HG03097 (cell line): Measurements from ENCODE around the gene CSH2.
"Not testable (repeated sequence)": the region's sequence is repeated elsewhere in the genome, so short reads cannot be mapped to it uniquely, and the experiment has no call there.

Source experiments
- ATAC-seq: cut with Tn5 transposase; IDR thresholded peaks from one replicate; pipeline ENCODE4 v1.9.1; 2021; ENCODE audit not compliant: unreplicated experiment, low FRiP score

The CSH2 gene

DNA sequence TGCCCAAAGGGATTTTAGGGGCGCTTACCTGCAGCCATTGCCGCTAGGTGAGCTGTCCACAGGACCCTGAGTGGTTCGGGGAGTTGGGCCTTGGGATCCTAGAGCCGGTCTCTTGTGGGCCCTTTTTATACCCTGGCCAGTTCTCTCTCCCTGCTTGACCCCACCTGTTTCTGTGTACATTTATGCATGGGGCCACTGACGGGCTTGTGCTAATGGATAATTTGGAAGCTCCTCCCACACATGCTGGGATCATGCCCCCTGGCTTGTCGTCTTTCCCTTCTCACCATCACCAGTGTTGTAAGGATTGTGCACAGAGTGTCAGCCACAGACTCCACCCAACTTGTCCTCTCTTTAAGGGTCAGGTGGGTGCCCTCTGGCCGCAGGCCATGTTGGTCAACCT, at the start of gene CSH2:
TSS of gene CSH2 (minus strand) at position 101 of the 400 bp plus-strand sequence. CDS start at position 38, 63 bp downstream.
- not testable (repeated sequence) for ATAC-seq

DNA sequence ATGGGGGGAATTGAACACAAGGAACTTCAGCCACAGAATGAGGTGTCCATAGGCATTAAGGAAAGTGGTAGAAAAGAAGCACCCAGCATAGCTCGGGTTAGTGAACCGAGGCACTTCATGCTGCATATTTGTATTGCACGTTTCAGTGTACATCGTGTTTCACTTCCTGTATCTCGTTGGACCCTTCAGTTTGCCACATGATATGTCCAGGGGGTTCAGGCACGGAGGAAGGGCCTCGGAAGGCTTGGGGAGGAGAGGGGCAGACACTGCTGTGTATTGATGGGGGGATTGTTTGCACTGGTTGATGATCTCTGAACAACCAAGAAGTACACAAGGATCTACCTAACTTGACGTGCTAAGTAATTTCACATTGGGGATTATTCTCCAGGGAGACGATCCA, 48.9 kb upstream of the CSH2 start:
- not testable (repeated sequence) for ATAC-seq

DNA sequence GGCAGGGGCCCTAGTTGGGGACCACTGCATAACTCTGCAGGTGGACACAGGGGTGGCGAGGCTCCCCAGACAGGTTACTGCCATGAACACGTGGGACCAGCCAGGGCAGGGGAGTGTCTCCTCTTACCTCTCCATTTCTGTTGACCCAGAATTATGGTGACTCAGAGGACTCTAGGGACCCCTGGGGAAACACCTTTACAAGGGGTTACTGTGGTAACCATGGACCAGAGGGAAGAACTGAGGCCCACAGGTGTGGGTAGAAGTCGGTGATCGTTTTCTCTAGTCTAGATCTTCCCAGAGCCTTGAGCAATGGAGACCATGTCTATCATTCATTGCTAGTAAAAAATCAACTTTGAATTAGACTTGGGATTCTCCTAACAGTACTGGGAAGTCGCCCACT, 47.3 kb upstream of the CSH2 start:
- ATAC-seq = not testable (repeated sequence)

DNA sequence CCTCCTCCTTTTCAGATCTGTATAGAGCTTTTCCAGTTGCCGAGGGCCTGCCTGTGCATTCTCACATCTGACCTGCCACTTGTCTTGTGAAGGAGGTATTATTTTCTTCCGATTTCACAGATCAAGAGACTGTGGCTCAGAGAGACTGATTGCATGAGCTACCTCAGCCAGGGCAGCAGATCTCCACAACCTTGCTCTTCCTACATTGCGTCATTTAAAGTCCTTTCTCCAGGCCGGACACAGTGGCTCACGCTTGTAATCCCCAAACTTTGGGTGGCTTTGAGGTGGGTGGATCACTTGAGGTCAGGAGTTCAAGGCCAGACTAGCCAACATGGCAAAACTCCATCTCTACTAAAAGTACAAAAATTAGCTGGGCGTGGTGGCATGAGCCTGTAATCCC, 46.6 kb upstream of the CSH2 start:
- ATAC-seq = not testable (repeated sequence)

DNA sequence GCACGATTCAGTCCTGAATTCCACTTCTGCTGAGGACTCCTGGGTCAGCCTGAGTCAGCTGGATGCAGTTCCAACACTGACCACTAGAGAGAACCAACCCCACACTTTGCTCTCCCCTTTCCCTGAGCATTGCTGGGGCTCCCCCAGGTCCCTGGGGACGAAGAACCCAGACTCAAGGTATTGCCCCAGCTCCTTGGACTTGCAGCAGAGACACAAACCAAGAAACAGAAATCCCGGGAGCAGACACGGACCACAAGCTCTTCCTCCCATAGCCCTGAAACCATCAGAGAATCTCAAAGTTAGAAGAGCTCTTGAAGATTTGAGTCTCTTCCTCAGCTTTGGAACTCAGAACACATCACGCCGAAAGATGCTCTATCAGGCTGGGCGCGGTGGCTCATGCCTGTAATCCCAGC, 45.8 kb upstream of the CSH2 start:
- no peak for ATAC-seq

DNA sequence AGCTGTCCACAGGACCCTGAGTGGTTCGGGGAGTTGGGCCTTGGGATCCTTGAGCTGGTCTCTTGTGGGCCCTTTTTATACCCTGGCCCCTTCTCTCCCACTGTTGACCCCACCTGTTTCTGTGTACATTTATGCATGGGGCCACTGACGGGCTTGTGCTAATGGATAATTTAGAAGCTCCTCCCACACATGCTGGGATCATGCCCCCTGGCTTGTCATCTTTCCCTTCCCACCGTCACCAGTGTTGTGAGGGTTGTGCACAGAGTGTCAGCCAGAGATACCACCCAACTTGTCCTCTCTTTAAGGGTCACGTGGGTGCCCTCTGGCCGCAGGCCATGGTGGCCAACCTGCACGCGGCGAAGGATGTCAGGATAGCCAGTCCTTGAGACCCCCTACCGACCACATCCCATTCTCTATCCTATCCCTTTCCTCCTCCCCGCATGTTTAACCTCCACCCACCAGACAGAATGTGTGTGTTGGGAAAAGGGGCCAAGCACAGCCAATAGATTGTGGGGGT, 45.4 kb upstream of the CSH2 start, which contains the start of gene GH1:
TSS of gene GH1 (minus strand) at position 51 of the 517 bp plus-strand sequence. CDS start 63 bp downstream, outside the sequence.
- ATAC-seq = not testable (repeated sequence)

DNA sequence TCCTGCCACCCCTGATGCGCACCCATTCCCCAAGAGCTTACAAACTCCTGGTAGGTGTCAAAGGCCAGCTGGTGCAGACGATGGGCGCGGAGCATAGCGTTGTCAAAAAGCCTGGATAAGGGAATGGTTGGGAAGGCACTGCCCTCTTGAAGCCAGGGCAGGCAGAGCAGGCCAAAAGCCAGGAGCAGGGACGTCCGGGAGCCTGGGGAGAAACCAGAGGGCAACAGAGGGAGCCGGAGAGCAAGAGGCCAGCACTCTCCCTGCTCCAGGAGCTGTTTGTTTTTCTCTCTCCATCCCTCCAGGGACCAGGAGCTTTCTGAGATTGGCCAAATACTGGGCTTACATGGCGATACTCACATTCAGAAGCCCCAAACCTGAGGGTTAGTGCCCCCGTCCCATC, 44.8 kb upstream of the CSH2 start:
- no peak for ATAC-seq

DNA sequence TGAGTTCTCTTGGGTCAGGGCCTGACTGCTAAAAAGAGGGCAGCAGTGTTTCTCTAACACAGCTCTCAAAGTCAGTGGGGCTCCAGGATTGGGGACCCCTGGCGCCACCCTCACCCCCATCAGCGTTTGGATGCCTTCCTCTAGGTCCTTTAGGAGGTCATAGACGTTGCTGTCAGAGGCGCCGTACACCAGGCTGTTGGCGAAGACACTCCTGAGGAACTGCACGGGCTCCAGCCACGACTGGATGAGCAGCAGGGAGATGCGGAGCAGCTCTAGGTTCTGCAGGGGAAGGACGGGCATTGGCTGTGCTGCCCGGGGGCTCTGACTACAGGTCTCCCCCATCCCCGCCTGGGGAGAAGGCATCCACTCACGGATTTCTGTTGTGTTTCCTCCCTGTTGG, 44.2 kb upstream of the CSH2 start:
- ATAC-seq = no peak

DNA sequence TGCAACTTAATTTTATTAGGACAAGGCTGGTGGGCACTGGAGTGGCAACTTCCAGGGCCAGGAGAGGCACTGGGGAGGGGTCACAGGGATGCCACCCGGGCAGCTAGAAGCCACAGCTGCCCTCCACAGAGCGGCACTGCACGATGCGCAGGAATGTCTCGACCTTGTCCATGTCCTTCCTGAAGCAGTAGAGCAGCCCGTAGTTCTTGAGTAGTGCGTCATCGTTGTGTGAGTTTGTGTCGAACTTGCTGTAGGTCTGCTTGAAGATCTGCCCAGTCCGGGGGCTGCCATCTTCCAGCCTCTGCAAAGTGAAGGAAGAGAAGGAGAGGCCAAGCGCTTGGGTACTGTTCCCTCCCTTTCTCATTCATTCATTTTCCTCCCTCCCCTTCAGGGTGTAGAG, 43.7 kb upstream of the CSH2 start:
- not testable (repeated sequence) for ATAC-seq

DNA sequence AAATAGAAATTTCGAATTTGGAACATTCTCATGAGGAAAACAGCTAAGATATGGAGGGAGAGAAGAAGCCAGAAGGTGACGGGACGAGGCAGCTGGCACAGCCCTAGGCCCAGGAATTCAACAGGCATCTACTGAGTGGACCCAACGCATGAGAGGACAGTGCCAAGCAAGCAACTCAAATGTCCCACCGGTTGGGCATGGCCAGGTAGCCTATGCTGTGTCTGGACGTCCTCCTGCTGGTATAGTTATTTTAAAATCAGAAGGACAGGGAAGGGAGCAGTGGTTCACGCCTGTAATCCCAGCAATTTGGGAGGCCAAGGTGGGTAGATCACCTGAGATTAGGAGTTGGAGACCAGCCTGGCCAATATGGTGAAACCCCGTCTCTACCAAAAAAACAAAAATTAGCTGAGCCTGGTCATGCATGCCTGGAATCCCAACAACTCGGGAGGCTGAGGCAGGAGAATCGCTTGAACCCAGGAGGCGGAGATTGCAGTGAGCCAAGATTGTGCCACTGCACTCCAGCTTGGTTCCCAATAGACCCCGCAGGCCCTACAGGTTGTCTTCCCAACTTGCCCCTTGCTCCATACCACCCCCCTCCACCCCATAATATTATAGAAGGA, 43.2 kb upstream of the CSH2 start:
- ATAC-seq = no peak

DNA sequence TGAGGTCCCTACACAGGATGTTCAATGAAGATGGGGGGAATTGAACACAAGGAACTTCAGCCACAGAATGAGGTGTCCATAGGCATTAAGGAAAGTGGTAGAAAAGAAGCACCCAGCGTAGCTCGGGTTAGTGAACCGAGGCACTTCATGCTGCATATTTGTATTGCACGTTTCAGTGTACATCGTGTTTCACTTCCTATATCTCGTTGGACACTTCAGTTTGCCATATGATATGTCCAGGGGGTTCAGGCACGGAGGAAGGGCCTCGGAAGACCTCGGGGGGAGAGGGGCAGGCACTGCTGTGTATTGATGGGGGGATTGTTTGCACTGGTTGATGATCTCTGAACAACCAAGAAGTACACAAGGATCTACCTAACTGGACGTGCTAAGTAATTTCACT, 42.3 kb upstream of the CSH2 start:
- ATAC-seq = not testable (repeated sequence)

DNA sequence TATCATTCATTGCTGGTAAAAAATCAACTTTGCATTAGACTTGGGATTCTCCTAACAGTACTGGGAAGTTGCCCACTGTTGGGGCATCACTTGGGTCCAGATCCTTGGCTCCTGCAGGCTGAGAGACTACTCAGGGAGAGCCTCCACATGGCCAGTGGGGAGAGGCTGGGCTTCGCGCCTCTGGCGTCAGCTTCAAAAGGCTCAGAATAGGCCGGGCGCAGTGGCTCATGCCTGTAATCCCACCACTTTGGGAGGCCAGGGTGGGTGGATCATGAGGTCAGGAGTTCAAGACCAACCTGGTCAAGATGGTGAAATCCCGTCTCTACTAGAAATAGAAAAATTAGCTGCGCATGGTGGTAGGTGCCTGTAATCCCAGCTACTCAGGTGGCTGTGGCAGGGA, 41.0 kb upstream of the CSH2 start:
- no peak for ATAC-seq

DNA sequence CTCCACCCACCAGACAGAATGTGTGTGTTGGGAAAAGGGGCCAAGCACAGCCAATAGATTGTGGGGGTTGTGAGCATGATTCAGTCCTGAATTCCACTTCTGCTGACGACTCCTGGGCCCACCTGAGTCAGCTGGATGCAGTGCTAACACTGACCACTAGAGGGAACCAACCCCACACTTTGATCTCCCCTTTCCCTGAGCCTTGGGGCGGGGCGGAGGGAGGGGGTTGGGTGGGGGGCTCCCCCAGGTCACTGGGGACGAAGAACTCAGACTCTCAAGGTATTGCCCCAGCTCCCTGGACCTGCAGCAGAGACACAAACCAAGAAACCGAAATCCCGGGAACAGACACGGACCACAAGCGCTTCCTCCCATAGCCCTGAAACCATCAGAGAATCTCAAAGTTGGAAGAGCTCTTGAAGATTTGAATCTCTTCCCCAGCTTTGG, 38.2 kb upstream of the CSH2 start:
- no peak for ATAC-seq

DNA sequence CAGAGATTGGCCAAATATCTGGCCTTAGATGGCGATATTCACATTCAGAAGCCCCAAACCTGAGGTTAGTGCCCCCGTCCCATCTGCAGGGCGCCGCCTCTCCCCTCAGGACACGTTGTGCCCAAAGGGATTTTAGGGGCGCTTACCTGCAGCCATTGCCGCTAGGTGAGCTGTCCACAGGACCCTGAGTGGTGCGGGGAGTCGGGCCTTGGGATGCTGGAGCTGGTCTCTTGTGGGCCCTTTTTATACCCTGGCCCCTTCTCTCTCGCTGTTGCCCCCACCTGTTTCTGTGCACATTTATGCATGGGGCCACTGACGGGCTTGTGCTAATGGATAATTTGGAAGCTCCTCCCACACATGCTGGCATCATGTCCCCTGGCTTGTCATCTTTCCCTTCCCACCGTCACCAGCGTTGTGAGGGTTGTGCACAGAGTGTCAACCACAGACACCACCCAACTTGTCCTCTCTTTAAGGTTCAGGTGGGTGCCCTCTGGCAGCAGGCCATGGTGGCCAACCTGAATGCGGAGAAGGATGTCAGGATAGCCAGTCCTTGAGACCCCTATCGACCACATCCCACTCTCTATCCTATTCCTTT, 37.7 kb upstream of the CSH2 start, which contains the start of gene CSHL1:
TSS of gene CSHL1 (minus strand) at position 218 of the 595 bp plus-strand sequence. CDS start at position 156, 62 bp downstream.
- ATAC-seq = no peak

DNA sequence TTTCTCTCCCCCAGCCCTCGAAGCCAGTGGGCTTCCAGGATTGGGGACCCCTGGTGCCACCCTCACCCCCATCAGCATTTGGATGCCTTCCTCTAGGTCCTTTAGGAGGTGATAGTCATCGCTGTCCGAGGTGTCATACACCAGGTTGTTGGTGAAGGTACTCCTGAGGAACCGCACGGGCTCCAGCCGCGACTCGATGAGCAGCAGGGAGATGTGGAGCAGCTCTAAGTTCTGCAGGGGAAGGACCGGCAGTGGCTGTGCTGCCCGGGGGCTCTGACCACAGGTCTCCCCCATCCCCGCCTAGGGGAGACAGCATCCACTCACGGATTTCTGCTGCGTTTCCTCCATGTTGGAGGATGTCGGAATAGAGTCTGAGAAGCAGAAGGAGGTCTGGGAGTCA, 36.6 kb upstream of the CSH2 start:
- ATAC-seq = no peak

DNA sequence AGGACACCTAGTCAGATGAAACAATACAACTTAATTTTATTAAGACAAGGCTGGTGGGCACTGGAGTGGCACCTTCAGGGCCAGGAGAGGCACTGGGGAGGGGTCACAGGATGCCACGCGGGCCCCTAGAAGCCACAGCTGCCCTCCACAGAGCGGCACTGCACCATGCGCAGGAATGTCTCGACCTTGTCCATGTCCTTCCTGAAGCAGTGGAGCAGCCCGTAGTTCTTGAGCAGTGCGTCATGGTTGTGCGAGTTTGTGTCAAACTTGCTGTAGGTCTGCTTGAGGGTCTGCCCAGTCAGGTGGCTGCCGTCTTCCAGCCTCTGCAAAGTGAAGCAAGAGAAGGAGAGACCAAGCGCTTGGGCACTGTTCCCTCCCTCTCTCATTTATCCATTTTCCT, 36.1 kb upstream of the CSH2 start:
- not testable (repeated sequence) for ATAC-seq

DNA sequence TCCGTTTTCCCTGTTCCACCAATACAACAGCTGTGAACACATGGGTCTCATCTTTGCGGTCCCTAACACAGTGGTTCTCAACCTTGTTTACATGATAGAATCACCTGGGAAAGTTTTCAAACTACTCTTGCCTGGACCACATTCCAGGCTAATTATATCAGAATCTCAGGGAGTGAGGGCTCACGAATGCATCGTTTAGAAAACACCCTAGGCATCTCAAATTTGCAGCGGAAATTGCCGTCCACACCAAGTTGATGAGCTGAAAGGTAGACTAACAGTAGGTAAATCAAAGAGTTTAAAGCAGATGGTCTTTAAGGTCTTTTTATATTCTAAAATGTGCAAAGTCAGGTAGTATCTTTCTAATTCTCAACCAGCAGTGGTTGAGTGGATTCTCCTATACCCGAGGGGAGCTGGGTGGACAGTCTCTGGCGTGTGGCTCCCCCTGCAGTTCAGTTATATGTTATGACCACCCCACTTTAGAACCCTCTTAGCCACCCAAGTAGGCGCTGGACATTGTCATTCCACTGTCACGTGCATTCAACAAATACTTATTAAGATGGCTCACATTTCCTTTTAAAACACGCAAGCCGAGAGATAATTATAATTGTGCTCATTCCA, 33.8 kb upstream of the CSH2 start:
- not testable (repeated sequence) for ATAC-seq

DNA sequence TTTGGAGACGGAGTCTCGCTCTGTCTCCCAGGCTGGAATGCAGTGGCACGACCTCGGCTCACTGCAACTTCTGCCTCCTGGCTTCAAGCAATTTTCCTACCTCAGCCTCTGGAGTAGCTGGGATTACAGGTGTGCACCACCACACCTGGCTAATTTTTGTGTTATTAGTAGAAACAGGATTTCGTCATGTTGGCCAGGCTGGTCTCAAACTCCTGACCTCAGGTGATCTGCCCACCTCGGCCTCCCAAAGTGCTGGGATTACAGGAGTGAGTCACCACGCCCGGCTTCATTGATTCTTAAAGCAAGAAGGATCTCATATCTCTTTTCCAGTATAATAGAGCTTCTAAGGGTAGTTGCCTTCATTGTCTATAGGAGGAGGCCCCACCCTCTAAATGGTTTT, 31.3 kb upstream of the CSH2 start:
- not testable (repeated sequence) for ATAC-seq

DNA sequence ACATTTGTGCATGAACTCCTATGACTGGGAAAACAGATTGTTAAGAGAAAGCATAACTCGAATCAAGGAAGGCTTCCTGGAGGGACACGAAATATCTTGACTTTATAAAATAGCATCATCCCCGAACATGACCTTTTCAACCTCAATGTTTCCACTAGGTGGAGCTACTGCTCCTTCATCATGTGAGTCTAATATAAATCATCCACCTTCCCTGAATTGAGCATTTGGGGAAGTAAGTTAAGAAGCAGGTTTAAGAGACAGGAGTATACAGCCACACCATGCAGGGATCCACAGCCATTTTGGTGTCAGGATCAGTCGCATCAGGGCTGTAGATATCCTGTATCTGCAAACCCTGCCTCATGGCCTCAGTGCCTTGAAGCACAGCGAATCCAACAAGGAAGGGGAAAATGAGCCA, 30.3 kb upstream of the CSH2 start:
- ATAC-seq = not testable (repeated sequence)

DNA sequence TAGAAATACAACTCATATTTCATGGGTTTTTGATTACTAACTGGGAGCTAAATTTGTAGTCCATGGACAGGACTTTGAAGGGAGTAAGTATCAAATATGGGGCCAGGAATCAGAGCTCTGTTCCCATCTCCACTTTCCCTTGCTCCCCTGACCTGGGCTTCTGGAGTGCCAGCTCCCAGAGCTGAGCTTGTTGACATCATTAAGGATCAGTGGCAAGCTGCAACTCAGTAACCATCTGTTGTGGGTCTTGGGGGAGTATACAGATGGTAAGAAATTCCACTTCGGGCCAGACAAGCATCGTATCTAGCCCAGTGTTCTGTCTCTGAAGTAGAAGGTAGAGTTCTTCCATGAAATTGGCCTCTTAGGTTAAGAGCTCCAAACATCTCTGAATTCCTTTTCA, 28.5 kb upstream of the CSH2 start:
- ATAC-seq = not testable (repeated sequence)
